HFF-Myc (cell line): ENCODE data around the gene MRPL42.

Experiments used
- DNase-seq: peaks from one replicate; pipeline ENCODE4 v3.0.0-alpha.2; 2011; ENCODE audit warnings: low read depth; ENCODE audit errors: extremely low read depth
- H3K4me3 ChIP-seq: replicated peaks from 2 replicates; pipeline ENCODE4 v1.5.1; 2011; ENCODE audit warnings: low read depth, mild to moderate bottlenecking, control low read depth, low read length
- CTCF ChIP-seq: IDR thresholded peaks from 2 replicates; pipeline ENCODE4 v1.5.1; 2012; ENCODE audit warnings: mild to moderate bottlenecking, low read depth, low read length, control low read depth; ENCODE audit errors: missing control alignments

Gene MRPL42

DNA sequence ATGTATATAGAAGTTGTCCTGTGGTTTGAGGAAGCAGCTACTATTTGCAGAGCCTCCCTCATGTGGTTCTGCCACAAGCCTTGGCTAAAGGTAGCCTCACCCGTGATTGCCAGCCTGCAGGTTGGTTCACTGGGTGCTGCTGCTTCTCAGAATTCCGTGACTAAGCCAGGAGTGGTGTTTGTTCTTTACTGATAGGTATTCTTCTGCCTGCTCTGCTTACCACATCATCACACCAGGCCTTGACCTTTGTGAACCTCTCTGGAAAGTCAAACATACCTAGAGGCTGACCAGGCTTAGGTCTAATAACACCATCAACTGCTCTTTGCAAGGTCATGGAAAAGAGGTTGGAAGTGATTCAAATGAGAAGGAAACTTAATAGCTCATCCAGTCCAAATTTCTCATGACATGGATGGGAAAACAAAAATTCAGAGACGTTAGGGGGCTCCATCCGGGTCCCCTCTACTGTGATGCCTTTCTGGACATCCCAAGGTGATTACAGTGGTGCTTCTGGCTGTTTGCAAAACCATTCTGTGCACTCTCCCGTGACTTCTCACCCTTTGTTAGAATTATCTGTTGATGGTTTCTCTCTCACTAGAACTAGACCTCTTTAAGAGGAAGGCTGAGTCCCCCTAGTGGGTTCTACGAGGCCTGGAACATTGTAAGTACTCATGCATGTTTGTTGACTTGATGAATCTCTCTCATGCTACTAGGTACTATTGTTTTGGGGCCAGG, 96.7 kb downstream of the MRPL42 start:
- TF ChIP-seq CTCF = peak; percentile 41
- no peak for DNase-seq
- H3K4me3 ChIP-seq = no peak overlapping the region

- no peak for DNase-seq
- H3K4me3 ChIP-seq = no peak overlapping the region
- TF ChIP-seq CTCF = no peak
Measured at GRCh38 chr12:93565760-93566159, 98.4 kb downstream of the MRPL42 start.
